ENCODE data around the gene TEAD4. TPM values are rescaled to one million over a fixed set of nuclear protein-coding genes. Genes with fewer than 3 reads are reported as not detected.
A peak's percentile ranks its signal among the peaks of the same experiment; 100 is the strongest.

The TEAD4 gene
- 14.6 and 18.9 TPM in 2 replicates for total RNA-seq (ENCODE audit: low replicate concordance)

GRCh38 chr12:2959192-2959504 lies at the start of gene TEAD4:
Gene TEAD4, plus strand, starts transcription at chr12:2959397.
- peak; percentile 74 for DNase-seq (ENCODE audit: low read depth)
- H3K4me3 ChIP-seq (ENCODE audit: low read depth, low read length), result peak within 1 kb of the TSS; percentile 80
- TF ChIP-seq, protein P1, sequence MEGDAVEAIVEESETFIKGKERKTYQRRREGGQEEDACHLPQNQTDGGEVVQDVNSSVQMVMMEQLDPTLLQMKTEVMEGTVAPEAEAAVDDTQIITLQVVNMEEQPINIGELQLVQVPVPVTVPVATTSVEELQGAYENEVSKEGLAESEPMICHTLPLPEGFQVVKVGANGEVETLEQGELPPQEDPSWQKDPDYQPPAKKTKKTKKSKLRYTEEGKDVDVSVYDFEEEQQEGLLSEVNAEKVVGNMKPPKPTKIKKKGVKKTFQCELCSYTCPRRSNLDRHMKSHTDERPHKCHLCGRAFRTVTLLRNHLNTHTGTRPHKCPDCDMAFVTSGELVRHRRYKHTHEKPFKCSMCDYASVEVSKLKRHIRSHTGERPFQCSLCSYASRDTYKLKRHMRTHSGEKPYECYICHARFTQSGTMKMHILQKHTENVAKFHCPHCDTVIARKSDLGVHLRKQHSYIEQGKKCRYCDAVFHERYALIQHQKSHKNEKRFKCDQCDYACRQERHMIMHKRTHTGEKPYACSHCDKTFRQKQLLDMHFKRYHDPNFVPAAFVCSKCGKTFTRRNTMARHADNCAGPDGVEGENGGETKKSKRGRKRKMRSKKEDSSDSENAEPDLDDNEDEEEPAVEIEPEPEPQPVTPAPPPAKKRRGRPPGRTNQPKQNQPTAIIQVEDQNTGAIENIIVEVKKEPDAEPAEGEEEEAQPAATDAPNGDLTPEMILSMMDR (IDR thresholded peaks at IDR 0.05; ENCODE audit: insufficient read depth, low read length), result no peak

DNA sequence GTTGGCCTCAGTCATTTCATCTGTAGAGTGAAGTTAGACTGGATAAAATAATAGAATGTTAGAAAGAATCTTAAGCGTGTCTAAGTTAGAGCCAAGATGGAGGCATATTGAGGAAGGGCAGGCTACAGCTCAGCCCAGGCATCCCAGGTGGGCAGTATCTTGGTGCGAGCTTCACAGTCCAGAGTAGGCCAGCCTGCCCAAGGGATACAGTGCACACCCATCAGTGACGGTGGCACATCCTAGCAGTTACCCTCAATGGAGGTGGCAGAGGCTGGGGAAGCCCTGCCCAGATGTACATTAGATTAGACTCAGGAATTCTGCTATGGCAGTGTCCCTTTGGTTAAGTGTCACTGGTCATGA lies 47.0 kb upstream of the TEAD4 start:
- no peak overlapping the region for H3K4me3 ChIP-seq (ENCODE audit: low read depth, low read length)
- no peak for DNase-seq (ENCODE audit: low read depth)
- TF ChIP-seq, protein P1 (IDR thresholded peaks at IDR 0.05; ENCODE audit: insufficient read depth, low read length), result no peak

DNA sequence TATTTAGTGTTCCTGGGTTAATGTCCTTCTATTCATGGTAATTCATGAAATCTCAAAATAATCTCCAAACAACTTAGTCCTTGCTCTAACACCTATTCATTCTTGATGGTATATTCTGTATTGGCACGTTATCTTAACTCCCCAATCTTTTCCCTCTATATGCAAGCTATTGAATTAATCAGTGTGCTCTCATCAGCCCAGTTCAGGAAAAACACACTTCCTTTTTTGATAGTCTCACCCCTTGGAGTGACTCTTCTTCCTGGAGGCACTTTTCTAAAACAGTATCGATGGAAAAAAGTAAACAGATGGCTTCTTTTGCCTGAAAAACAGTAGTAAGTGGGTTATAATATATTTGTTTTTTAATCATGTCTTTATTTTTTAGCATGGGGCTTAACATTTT lies 39.9 kb upstream of the TEAD4 start:
- TF ChIP-seq, protein P1 (IDR thresholded peaks at IDR 0.05; ENCODE audit: insufficient read depth, low read length), result no peak
- no peak for DNase-seq (ENCODE audit: low read depth)
- H3K4me3 ChIP-seq (ENCODE audit: low read depth, low read length), result no peak overlapping the region

- no peak for DNase-seq (ENCODE audit: low read depth)
- H3K4me3 ChIP-seq (ENCODE audit: low read depth, low read length), result no peak overlapping the region
- TF ChIP-seq, protein P1 (IDR thresholded peaks at IDR 0.05; ENCODE audit: insufficient read depth, low read length), result no peak
Measured at GRCh38 chr12:2922329-2922728, 36.9 kb upstream of the TEAD4 start.

GRCh38 chr12:2923057-2923456 lies 36.1 kb upstream of the TEAD4 start:
- DNase-seq (ENCODE audit: low read depth), result no peak
- TF ChIP-seq, protein P1 (IDR thresholded peaks at IDR 0.05; ENCODE audit: insufficient read depth, low read length), result no peak

GRCh38 chr12:2924019-2924418 lies 35.2 kb upstream of the TEAD4 start:
- H3K4me3 ChIP-seq (ENCODE audit: low read depth, low read length), result no peak overlapping the region
- TF ChIP-seq, protein P1 (IDR thresholded peaks at IDR 0.05; ENCODE audit: insufficient read depth, low read length), result no peak
- DNase-seq (ENCODE audit: low read depth), result peak; percentile 28

More at GRCh38 chr12:2923057-2923456, 36.1 kb upstream of the TEAD4 start:
- H3K4me3 ChIP-seq (ENCODE audit: low read depth, low read length), result no peak overlapping the region

DNA sequence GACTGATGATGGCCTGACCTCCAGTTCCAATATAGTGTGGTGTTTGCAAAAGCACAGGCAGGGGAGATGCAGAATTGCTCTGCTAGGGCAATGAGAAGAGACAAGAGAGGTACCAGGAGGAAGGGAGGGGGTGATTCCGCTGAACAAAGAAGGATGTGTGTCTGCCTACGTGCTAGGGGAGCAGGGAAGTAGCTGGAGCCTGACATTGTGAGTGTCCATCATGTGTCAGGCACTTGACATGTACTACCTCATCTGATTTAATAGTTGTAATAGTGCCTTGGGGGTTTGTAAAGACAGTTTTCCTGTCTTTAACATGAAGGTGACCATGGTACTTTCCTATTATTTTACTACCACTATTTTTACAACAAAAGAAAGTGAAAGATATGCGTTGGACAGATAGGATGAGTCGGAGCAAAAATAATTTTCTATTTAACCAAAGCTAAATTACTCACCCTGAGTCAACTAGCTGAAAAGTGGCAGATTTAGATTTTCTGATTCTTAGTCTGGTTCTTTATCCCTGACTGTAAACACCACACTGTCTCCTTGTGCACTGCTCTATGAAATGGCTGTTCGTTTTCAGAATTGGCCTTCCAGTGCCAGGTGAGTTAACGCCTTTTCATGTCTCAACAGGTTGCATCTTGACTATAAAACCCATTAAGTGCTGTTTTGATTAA lies 33.7 kb upstream of the TEAD4 start:
- TF ChIP-seq, protein P1 (IDR thresholded peaks at IDR 0.05; ENCODE audit: insufficient read depth, low read length), result no peak
- no peak for DNase-seq (ENCODE audit: low read depth)
- H3K4me3 ChIP-seq (ENCODE audit: low read depth, low read length), result no peak overlapping the region

Data from fibroblast of the aortic adventitia (primary cell).